K562 (cell line): ENCODE data around the gene SDCBP2. TPM values are rescaled to one million over a fixed set of nuclear protein-coding genes. Genes with fewer than 3 reads are reported as not detected.

Experiments
- ATF2 ChIP-seq: sonication (generic); formaldehyde crosslinking; IDR thresholded peaks from 2 replicates; pipeline ENCODE4 v1.8.1; 2022; ENCODE audit warnings: missing genetic modification reagents
- CHAMP1 ChIP-seq: fragments of 450-650 bp; IDR thresholded peaks from 2 replicates; pipeline ENCODE4 v1.6.1; 2016; ENCODE audit warnings: mild to moderate bottlenecking
- CHD1 ChIP-seq: fragments of 200-600 bp; sonication (generic); IDR thresholded peaks from one replicate; pipeline ENCODE4 v1.6.1; 2012; ENCODE audit warnings: mild to moderate bottlenecking, moderate library complexity, low read length, inconsistent platforms
- FOXJ2 ChIP-seq: fragments of 200-800 bp; sonication (Bioruptor generic); IDR thresholded peaks from 2 replicates; pipeline ENCODE4 v1.6.1; 2016; ENCODE audit warnings: missing genetic modification characterization, missing compliant biosample characterization
- MAZ ChIP-seq, 2 experiments: fragments of 450-650 bp in 1 of 2; sonication (generic) in 1 of 2; formaldehyde crosslinking; IDR thresholded peaks in 1 of 2; conservative IDR thresholded peaks in 1 of 2; 2 replicates each; pipeline versions ENCODE4 v1.4.0 to v1.5.0; 2020; ENCODE audit warnings: mild to moderate bottlenecking in 1 of 2, missing genetic modification reagents in 1 of 2
- MTA1 ChIP-seq: fragments of 450-650 bp; IDR thresholded peaks from 2 replicates; pipeline ENCODE4 v1.6.1; 2017; ENCODE audit warnings: borderline replicate concordance
- MYBL2 ChIP-seq, 2 experiments: fragments of 450-650 bp in 1 of 2; sonication (generic) in 1 of 2; formaldehyde crosslinking in 1 of 2; IDR thresholded peaks; 2 replicates each; pipeline versions ENCODE4 v1.6.1 to v1.8.1; 2017 to 2022; ENCODE audit warnings: borderline replicate concordance in 1 of 2, inconsistent platforms in 1 of 2, low read depth in 1 of 2, mild to moderate bottlenecking in 1 of 2, missing genetic modification reagents in 1 of 2, moderate library complexity in 1 of 2
- RHOXF2B ChIP-seq: fragments of 250-450 bp; sonication (Bioruptor Pico); conservative IDR thresholded peaks from 2 replicates; pipeline ENCODE4 v1.5.1; 2021
- THRB ChIP-seq: fragments of 450-650 bp; formaldehyde crosslinking; conservative IDR thresholded peaks from 2 replicates; pipeline ENCODE4 v1.4.0; 2022; ENCODE audit warnings: mild to moderate bottlenecking, missing genetic modification characterization
- polyA plus RNA-seq, 8 experiments: library from polyadenylated mRNA; depleted of rRNA in 4 of 8; stranded (reverse) in 5 of 8; unstranded in 3 of 8; fragments of >200 nt; fragmentation: Nextera tagmentation in 2 of 8; fragmentation: Illumina TruSeq in 1 of 8; extraction: Ambion mirVana in 2 of 8; extraction: Trizol in 1 of 8; gene quantifications; 2 replicates each; pipeline versions ENCODE4 v1.2.1 to v1.2.3, GENCODE V29; 2011 to 2014; ENCODE audit warnings: inconsistent platforms in 1 of 8, missing spikeins in 1 of 8
- total RNA-seq, 7 experiments: library from RNA; depleted of rRNA in 6 of 7; stranded (reverse); fragments of >200 nt in 6 of 7; fragmentation: Illumina TruSeq in 2 of 7; extraction: Trizol in 2 of 7; gene quantifications; 2 replicates each; pipeline versions ENCODE4 v1.2.1 to v1.2.3, GENCODE V29; 2011 to 2021; ENCODE audit warnings: low replicate concordance in 1 of 7

Gene SDCBP2
- total and polyA plus RNA-seq, 9 of the 15 experiments (the other 6 are each of a cell fraction or from before 2014, with no cell fraction given): 0.06 to 1.2 (median 0.80) TPM

DNA sequence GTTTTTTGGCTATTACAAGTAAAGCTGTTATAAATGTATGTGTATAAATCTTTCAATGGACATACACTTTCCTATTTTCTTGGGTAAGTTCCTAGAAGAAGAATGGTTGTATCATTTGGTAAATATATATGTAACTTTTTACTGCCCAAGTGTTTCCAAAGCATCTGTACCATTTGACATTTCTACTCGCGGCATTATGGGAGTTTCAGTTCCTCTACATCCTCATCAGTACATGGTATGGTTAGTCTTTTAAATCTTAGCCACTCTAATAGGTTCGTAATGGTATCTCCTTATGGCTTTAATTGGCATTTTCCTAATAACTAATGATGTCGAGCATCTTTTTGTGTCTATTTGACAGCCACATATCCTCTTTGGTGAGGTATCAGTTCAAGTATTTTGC lies 49.9 kb downstream of the SDCBP2 start (continued):
- TF ChIP-seq CHAMP1: no peak
- no peak for TF ChIP-seq FOXJ2 (tag)
- no peak for TF ChIP-seq RHOXF2B (CRISPR knock-in tag)
- TF ChIP-seq MYBL2 (IDR thresholded peaks at IDR 0.05; ENCODE audit: low read depth): no peak
- no peak for TF ChIP-seq MYBL2 (CRISPR knock-in tag; IDR thresholded peaks at IDR 0.05; ENCODE audit: borderline replicate concordance)
- TF ChIP-seq THRB (CRISPR knock-in tag): no peak
- no peak for TF ChIP-seq CHD1
- no peak for TF ChIP-seq MAZ (CRISPR knock-in tag; conservative IDR thresholded peaks at IDR 0.05 in 1 of 2, IDR thresholded peaks at IDR 0.05 in 1 of 2)
- no peak for TF ChIP-seq ATF2 (CRISPR knock-in tag)
- TF ChIP-seq MTA1: no peak
